Measurements from ENCODE around the gene FGF5. TPM values are rescaled to one million over a fixed set of nuclear protein-coding genes. Genes with fewer than 3 reads are reported as not detected.
"Not testable (repeated sequence)": the region's sequence is repeated elsewhere in the genome, so short reads cannot be mapped to it uniquely, and the experiment has no call there.

The FGF5 gene
- total RNA-seq, 1 donor from 2014 or later: not detected

GRCh38 chr4:80243274-80244018 lies 23.0 kb upstream of the FGF5 start:
- H3K27ac ChIP-seq: no peak overlapping the region
- no peaks in the 10 kb centered on the region for H3F3A ChIP-seq (ENCODE audit: low read depth)

GRCh38 chr4:80247484-80247883 lies 19.0 kb upstream of the FGF5 start:
- not testable (repeated sequence) for DNase-seq (ENCODE audit: low spot score); H3K79me2 ChIP-seq (ENCODE audit: low read depth); H3K4me3 Mint-ChIP-seq; H3K36me3 ChIP-seq; H3K4me1 ChIP-seq; H3F3A ChIP-seq (ENCODE audit: low read depth); H3K9ac ChIP-seq; H2AFZ ChIP-seq (replicated peaks); H3K27ac Mint-ChIP-seq; H3K9me3 Mint-ChIP-seq; H3K27ac ChIP-seq; H4K20me1 ChIP-seq (ENCODE audit: low read depth); H3K4me2 ChIP-seq; H3K4me1 Mint-ChIP-seq; H3K36me3 Mint-ChIP-seq; H3K27me3 Mint-ChIP-seq (ENCODE audit: insufficient read depth, low read depth); H3K4me3 ChIP-seq; H3K9me3 ChIP-seq (ENCODE audit: low read depth)
- peaks cover 37% of the 10 kb centered on the region for H3K27me3 ChIP-seq

More at GRCh38 chr4:80243274-80244018, 23.0 kb upstream of the FGF5 start:
- H3K4me3 Mint-ChIP-seq: no peak overlapping the region
- peaks cover 76% of the 10 kb centered on the region for H3K27me3 ChIP-seq
- no peaks in the 10 kb centered on the region for H3K79me2 ChIP-seq (ENCODE audit: low read depth)
- no peak overlapping the region for H3K4me3 ChIP-seq
- H3K36me3 ChIP-seq: no peaks in the 10 kb centered on the region
- H3K27me3 Mint-ChIP-seq (ENCODE audit: insufficient read depth, low read depth): peaks cover 7% of the 10 kb centered on the region
- no peaks in the 10 kb centered on the region for H3K9me3 ChIP-seq (ENCODE audit: low read depth)
- H3K9me3 Mint-ChIP-seq: no peaks in the 10 kb centered on the region
- no peak for TF ChIP-seq CTCF (IDR thresholded peaks at IDR 0.05)
- no peak for TF ChIP-seq EZH2 (IDR thresholded peaks at IDR 0.05)
- no peak for TF ChIP-seq EZH2phosphoT487 (IDR thresholded peaks at IDR 0.05)
- no peaks in the 10 kb centered on the region for H3K4me1 ChIP-seq
- no peak for DNase-seq (ENCODE audit: low spot score)
- H3K4me2 ChIP-seq: no peak overlapping the region
- H3K36me3 Mint-ChIP-seq: no peaks in the 10 kb centered on the region
- H3K27ac Mint-ChIP-seq: no peak overlapping the region
- H3K9ac ChIP-seq: no peak overlapping the region
- H2AFZ ChIP-seq (replicated peaks): no peak overlapping the region
- no peaks in the 10 kb centered on the region for H4K20me1 ChIP-seq (ENCODE audit: low read depth)
- no peaks in the 10 kb centered on the region for H3K4me1 Mint-ChIP-seq

- Histone ChIP-seq H3K4me2 (no peak overlapping the region), H3K9me3 (ENCODE audit: low read depth) (no peaks in the 10 kb centered on the region), H3K9ac (no peak overlapping the region), H3K36me3 (no peaks in the 10 kb centered on the region), H3K27ac (no peak overlapping the region), H3K27me3 (peaks cover 31% of the 10 kb centered on the region), H4K20me1 (ENCODE audit: low read depth) (no peaks in the 10 kb centered on the region), H3F3A (ENCODE audit: low read depth) (no peaks in the 10 kb centered on the region), H3K4me1 (no peaks in the 10 kb centered on the region), H3K4me3 (no peak overlapping the region), H3K79me2 (ENCODE audit: low read depth) (no peaks in the 10 kb centered on the region), H2AFZ (replicated peaks) (no peak overlapping the region)
- no peaks in the 10 kb centered on the region for H3K4me1 Mint-ChIP-seq
- H3K9me3 Mint-ChIP-seq: no peaks in the 10 kb centered on the region
- H3K27me3 Mint-ChIP-seq (ENCODE audit: insufficient read depth, low read depth): peaks cover 4% of the 10 kb centered on the region
- no peak overlapping the region for H3K27ac Mint-ChIP-seq
- DNase-seq (ENCODE audit: low spot score): no peak
- H3K4me3 Mint-ChIP-seq: no peak overlapping the region
- H3K36me3 Mint-ChIP-seq: no peaks in the 10 kb centered on the region
- no peak for TF ChIP-seq EZH2 (IDR thresholded peaks at IDR 0.05)
- TF ChIP-seq CTCF (IDR thresholded peaks at IDR 0.05): no peak
- no peak for TF ChIP-seq EZH2phosphoT487 (IDR thresholded peaks at IDR 0.05)
Measured at GRCh38 chr4:80249144-80249543, 17.3 kb upstream of the FGF5 start.

- no peaks in the 10 kb centered on the region for H3K9me3 Mint-ChIP-seq
- H3K36me3 Mint-ChIP-seq: no peaks in the 10 kb centered on the region
- Histone ChIP-seq H3K27ac (no peak overlapping the region), H2AFZ (replicated peaks) (no peak overlapping the region), H3K4me2 (no peak overlapping the region), H3K9me3 (ENCODE audit: low read depth) (no peaks in the 10 kb centered on the region), H3K4me1 (no peaks in the 10 kb centered on the region), H4K20me1 (ENCODE audit: low read depth) (no peaks in the 10 kb centered on the region), H3K79me2 (ENCODE audit: low read depth) (no peaks in the 10 kb centered on the region), H3K4me3 (no peak overlapping the region), H3K36me3 (no peaks in the 10 kb centered on the region), H3K9ac (no peak overlapping the region), H3K27me3 (peaks cover 41% of the 10 kb centered on the region), H3F3A (ENCODE audit: low read depth) (no peaks in the 10 kb centered on the region)
- no peak for DNase-seq (ENCODE audit: low spot score)
- no peak overlapping the region for H3K27ac Mint-ChIP-seq
- H3K4me3 Mint-ChIP-seq: no peak overlapping the region
- H3K27me3 Mint-ChIP-seq (ENCODE audit: insufficient read depth, low read depth): peaks cover 2% of the 10 kb centered on the region
- TF ChIP-seq EZH2phosphoT487 (IDR thresholded peaks at IDR 0.05) (no peak), EZH2 (IDR thresholded peaks at IDR 0.05) (no peak), CTCF (IDR thresholded peaks at IDR 0.05) (no peak)
- H3K4me1 Mint-ChIP-seq: no peaks in the 10 kb centered on the region
Measured at GRCh38 chr4:80252427-80252826, 14.0 kb upstream of the FGF5 start.

Data from neural progenitor cell (in vitro differentiated cells).